ENCODE results near the gene CRHR2.
"Not testable (repeated sequence)": the region's sequence is repeated elsewhere in the genome, so short reads cannot be mapped to it uniquely, and the experiment has no call there.

Gene CRHR2

GRCh38 chr7:30654296-30655090 lies 27.8 kb downstream of the CRHR2 start:
- no peak for DNase-seq (ENCODE audit: low read depth)

DNA sequence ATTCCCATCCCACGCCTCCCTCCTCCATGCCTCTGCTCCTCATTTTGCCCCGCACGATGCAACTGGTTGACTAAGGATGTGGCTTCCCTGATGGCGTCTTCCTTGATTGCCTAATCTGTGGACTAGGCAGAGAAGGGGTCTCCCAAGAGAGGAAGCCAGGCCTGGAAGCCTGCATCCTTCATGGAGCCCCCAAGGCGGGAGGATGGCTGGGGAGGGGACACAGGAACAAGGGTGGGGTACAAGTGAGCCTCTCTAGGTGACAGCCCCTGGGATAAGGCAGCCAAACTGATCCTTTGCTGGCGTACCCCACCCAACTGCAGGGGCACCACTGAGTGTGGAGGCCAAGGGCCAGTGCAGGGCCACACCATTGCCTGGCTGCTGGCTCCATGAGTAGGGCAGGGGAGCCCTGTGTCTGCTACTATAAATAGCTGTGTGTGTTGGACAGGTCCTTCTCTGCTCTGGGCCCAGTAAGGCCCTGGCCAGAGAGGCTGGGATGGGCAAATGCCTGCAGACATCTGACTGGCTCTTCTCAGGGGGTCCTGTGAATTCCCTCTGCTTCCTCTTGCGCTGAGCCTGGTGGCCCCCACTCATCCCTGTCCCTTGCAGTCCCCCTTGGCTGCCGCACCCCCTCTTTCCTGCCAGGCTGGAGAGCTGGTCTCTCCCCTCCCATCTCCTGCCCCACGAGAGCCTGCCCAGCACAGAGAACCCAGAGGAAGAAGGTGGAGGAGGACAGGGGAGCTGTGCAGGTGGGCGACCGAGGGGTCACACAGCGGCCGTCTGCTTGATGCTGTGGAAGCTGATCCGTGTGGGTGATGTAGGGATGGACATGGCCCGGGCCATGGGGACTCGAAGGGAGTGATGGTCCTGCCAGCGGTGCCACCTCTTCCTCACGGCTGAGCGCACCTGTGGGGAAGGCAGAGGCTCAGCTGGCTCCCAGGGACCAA lies 29.3 kb downstream of the CRHR2 start:
- DNase-seq (ENCODE audit: low read depth) = no peak

DNA sequence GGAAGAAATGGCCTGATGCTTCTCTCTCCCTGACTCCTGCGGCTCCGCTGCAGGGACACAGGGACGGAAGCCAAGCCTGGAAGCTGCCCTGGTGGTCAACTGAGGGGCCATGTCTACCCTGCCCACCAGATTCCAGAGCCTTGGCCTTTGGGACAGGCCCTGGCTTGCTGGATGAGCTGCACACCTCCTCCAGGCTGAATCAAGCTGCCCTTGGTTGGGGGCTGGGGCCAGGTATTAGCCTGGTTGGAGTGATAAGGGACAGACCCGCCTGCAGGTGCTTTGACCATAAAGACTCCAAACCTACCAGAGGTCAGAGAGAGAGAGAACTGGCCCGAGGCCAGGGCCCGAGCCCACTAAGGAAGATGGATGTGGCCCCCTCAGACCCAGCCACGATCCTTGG lies 30.1 kb downstream of the CRHR2 start:
- no peak for DNase-seq (ENCODE audit: low read depth)

DNA sequence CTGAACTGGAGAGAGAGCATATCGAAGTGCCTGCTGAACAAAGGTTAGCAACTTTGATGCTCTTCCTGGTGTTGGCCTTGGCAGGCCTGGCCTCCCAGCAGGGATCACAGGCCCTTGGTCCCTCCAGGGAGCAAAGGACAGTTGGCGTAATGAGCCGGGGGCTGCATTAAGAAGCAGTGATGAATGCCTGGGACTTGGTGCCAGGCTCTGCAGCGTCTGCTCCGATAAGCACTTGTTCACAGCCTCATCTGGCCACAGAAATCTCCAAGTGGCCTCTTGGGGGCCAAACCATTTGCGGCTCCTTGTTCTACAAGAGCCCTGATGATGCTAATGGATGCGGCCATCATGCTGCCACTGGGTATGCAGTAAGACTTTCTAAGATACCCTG lies 31.8 kb downstream of the CRHR2 start:
- no peak for DNase-seq (ENCODE audit: low read depth)

DNA sequence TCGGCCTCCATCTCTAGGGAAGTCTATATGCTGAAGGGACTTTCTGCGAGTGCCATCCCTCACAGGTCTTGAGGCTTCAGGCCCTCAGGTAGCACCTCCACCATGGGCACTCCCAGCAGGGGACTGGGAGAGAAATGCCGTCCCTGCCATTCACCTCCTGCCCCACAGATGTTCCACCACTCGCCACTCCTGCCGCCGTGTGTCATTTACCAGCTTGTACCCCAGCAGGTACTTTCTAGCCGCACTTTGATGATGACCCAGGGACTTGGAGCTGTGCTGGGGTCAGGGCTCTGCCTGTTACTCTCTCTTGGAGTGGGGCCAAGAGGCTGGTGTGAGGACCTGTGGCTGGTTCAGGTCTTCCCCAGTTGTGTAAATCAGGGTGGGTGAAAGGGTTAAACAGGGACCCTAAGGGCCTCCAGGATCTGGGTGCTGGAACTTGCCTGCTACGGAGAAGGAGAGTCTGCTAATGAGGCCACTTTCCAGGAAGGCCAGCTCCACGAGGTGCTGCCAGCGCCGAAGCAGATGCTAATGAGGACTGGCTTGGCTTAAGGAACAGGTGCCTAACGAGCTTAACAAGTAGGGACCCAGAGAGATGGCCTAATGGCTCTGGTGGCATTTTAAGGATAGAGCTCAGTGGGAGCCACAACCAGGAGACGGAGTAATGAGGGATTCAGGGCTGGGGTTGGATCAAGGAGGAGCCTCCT lies 32.4 kb downstream of the CRHR2 start:
- no peak for DNase-seq (ENCODE audit: low read depth)

GRCh38 chr7:30648744-30649540 lies 33.3 kb downstream of the CRHR2 start:
- DNase-seq (ENCODE audit: low read depth) = no peak

- no peak for DNase-seq (ENCODE audit: low read depth)
Observed at GRCh38 chr7:30647589-30648364, 34.5 kb downstream of the CRHR2 start.

GRCh38 chr7:30646154-30646553 lies 36.1 kb downstream of the CRHR2 start:
- no peak for DNase-seq (ENCODE audit: low read depth)

GRCh38 chr7:30645661-30646060 lies 36.6 kb downstream of the CRHR2 start:
- DNase-seq (ENCODE audit: low read depth) = no peak

DNA sequence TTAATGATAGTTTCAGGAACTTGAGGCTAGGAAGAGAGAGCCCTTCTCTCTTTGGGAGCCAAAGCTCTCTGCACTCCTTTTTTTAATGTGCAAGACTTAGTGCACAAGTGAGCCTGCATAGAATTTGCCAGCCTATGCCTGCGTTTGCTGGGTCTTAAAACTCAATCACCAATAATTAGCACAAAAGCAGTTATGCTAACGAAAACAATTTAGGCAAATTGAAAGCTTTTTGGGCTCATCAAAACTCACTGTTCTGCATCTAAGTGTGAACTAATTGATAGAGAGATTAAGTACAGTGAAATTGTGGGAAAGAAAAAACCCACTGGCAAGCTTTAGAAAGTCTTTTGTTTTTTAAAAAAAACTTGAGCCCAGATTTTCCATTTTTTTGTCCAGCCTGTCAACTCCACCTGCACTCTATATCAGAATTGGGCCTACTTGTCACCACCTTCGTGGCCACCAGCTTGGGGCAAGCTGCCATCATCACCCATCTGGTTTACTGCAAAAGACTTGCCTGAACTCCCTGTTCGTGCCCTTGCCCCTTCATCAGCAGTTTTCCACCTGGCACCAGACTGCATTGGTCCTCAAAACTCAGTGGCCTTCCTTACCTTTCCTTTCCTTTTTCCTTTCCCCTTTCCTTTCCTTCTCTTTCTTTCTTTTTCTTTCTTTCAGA lies 37.8 kb downstream of the CRHR2 start:
- DNase-seq (ENCODE audit: low read depth) = no peak

- DNase-seq (ENCODE audit: low read depth) = no peak
Observed at GRCh38 chr7:30642789-30643188, 39.5 kb downstream of the CRHR2 start.

- DNase-seq (ENCODE audit: low read depth) = not testable (repeated sequence)
Observed at GRCh38 chr7:30642322-30642721, 39.9 kb downstream of the CRHR2 start.

DNA sequence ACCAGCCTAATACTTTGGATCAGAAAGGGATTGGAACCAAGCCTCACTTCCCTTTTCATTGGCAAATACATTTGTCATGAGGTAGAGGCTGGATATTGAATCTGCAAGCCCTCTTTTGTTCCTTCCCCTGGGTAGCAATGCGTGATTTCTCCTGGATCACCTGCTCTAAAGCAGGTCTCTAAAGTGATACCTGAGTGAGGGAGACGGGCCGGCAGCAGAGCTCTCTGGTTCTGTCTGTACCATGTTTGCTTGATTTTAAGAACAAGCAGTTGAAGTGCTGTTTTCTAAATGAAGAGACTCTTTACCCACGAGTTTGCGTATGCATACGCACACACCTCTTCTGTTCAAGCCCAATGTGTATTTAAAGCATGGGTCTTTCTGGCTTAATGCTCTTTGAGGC lies 46.5 kb downstream of the CRHR2 start:
- no peak for DNase-seq (ENCODE audit: low read depth)

- no peak for DNase-seq (ENCODE audit: low read depth)
Observed at GRCh38 chr7:30634634-30635201, 47.5 kb downstream of the CRHR2 start.

GRCh38 chr7:30634193-30634626 lies 48.0 kb downstream of the CRHR2 start:
- DNase-seq (ENCODE audit: low read depth) = no peak

GRCh38 chr7:30633223-30633622 lies 49.0 kb downstream of the CRHR2 start:
- DNase-seq (ENCODE audit: low read depth) = no peak

- no peak for DNase-seq (ENCODE audit: low read depth)
Observed at GRCh38 chr7:30630986-30631385, 51.3 kb downstream of the CRHR2 start.

- no peak for DNase-seq (ENCODE audit: low read depth)
Observed at GRCh38 chr7:30627026-30627425, 55.2 kb downstream of the CRHR2 start.

GRCh38 chr7:30625283-30625682 lies 57.0 kb downstream of the CRHR2 start:
- no peak for DNase-seq (ENCODE audit: low read depth)

GRCh38 chr7:30618961-30619360 lies 63.3 kb downstream of the CRHR2 start:
- DNase-seq (ENCODE audit: low read depth) = no peak
